Neural cell (in vitro differentiated cells): ENCODE measurements around the gene WDR70. TPM values are rescaled to one million over a fixed set of nuclear protein-coding genes. Genes with fewer than 3 reads are reported as not detected.
"Not testable (repeated sequence)": the region's sequence is repeated elsewhere in the genome, so short reads cannot be mapped to it uniquely, and the experiment has no call there.

Source experiments
- H2AFZ ChIP-seq: fragments of 200-600, 300-800 bp; sonication (generic), shearing (Covaris generic); 2 replicates; pipeline ENCODE4 v1.6.0; 2014; ENCODE audit warnings: low read depth, mild to moderate bottlenecking, antibody characterized with exemption, low read length, moderate library complexity
- H3F3A ChIP-seq: fragments of 200-600 bp; shearing (Covaris generic); 2 replicates; pipeline ENCODE4 v1.6.1; 2016; ENCODE audit warnings: mild to moderate bottlenecking, moderate library complexity, mixed read lengths, antibody characterized with exemption, low read length; ENCODE audit not compliant: insufficient read depth, poor library complexity, severe bottlenecking
- H3K27ac ChIP-seq: fragments of 200-600, 300-800 bp; sonication (generic), shearing (Covaris generic); 2 replicates; pipeline ENCODE4 v1.5.1; 2014; ENCODE audit warnings: mild to moderate bottlenecking, low read length, moderate library complexity
- H3K27me3 ChIP-seq: fragments of 300-800, 200-600 bp; sonication (generic), shearing (Covaris generic); 2 replicates; pipeline ENCODE4 v1.6.0; 2014; ENCODE audit warnings: mild to moderate bottlenecking, low read depth, low read length, moderate library complexity; ENCODE audit not compliant: insufficient read depth
- H3K36me3 ChIP-seq: fragments of 300-800, 200-600 bp; sonication (generic), shearing (Covaris generic); 2 replicates; pipeline ENCODE4 v1.5.1; 2014; ENCODE audit warnings: mild to moderate bottlenecking, antibody characterized with exemption, low read length, moderate library complexity; ENCODE audit not compliant: insufficient read depth
- H3K4me2 ChIP-seq: fragments of 300-800, 200-600 bp; sonication (generic), shearing (Covaris generic); 2 replicates; pipeline ENCODE4 v1.6.0; 2014; ENCODE audit warnings: mild to moderate bottlenecking, low read length
- H3K4me3 ChIP-seq: fragments of 300-800, 200-600 bp; sonication (generic), shearing (Covaris generic); 2 replicates; pipeline ENCODE4 v1.5.1; 2014; ENCODE audit warnings: mild to moderate bottlenecking, low read length, moderate library complexity
- H3K79me2 ChIP-seq: fragments of 200-600 bp; shearing (Covaris generic); replicated peaks from 2 replicates; pipeline ENCODE4 v1.6.0; 2014; ENCODE audit warnings: mild to moderate bottlenecking, low read length, moderate library complexity; ENCODE audit not compliant: insufficient read depth
- H3K9ac ChIP-seq: fragments of 300-800, 200-600 bp; sonication (generic), shearing (Covaris generic); 2 replicates; pipeline ENCODE4 v1.6.1; 2016; ENCODE audit warnings: mild to moderate bottlenecking, low read length, mixed read lengths
- H3K9me2 ChIP-seq: fragments of 200-600 bp; shearing (Covaris generic); 2 replicates; pipeline ENCODE4 v1.6.1; 2016; ENCODE audit warnings: mild to moderate bottlenecking, low read length, mixed read lengths; ENCODE audit not compliant: insufficient read depth
- H3K9me3 ChIP-seq: fragments of 200-600, 300-800 bp; sonication (generic), shearing (Covaris generic); 2 replicates; pipeline ENCODE4 v1.6.1; 2016; ENCODE audit warnings: mild to moderate bottlenecking, mixed run types, low read length, moderate library complexity, mixed read lengths
- H4K20me1 ChIP-seq: fragments of 200-600 bp; shearing (Covaris generic); 2 replicates; pipeline ENCODE4 v1.6.1; 2016; ENCODE audit warnings: mild to moderate bottlenecking, mixed run types; ENCODE audit not compliant: insufficient read depth
- polyA plus RNA-seq: library from polyadenylated mRNA; depleted of rRNA; stranded (reverse); fragments of >200 nt; gene quantifications from 2 replicates; pipeline ENCODE4 v1.2.3, GENCODE V29; 2014

WDR70 gene
- polyA plus RNA-seq, 1 donor from 2014 or later, result 40.9 TPM

GRCh38 chr5:37453252-37453651 is 74.1 kb downstream of the WDR70 start:
- not testable (repeated sequence) for H3K4me2 ChIP-seq, H3K27ac ChIP-seq

GRCh38 chr5:37454402-37455055 is 75.4 kb downstream of the WDR70 start:
- H4K20me1 ChIP-seq, H3F3A ChIP-seq, H3K79me2 ChIP-seq, H3K9me2 ChIP-seq, H3K36me3 ChIP-seq, H3K27me3 ChIP-seq, H3K9ac ChIP-seq, H3K27ac ChIP-seq, H3K9me3 ChIP-seq, H3K4me3 ChIP-seq, H3K4me2 ChIP-seq, H2AFZ ChIP-seq: not testable (repeated sequence)

More at GRCh38 chr5:37453252-37453651, 74.1 kb downstream of the WDR70 start:
- not testable (repeated sequence) for H3K9me3 ChIP-seq, H3K36me3 ChIP-seq, H3K4me3 ChIP-seq, H3K79me2 ChIP-seq, H4K20me1 ChIP-seq, H2AFZ ChIP-seq, H3K27me3 ChIP-seq, H3K9me2 ChIP-seq, H3K9ac ChIP-seq, H3F3A ChIP-seq

DNA sequence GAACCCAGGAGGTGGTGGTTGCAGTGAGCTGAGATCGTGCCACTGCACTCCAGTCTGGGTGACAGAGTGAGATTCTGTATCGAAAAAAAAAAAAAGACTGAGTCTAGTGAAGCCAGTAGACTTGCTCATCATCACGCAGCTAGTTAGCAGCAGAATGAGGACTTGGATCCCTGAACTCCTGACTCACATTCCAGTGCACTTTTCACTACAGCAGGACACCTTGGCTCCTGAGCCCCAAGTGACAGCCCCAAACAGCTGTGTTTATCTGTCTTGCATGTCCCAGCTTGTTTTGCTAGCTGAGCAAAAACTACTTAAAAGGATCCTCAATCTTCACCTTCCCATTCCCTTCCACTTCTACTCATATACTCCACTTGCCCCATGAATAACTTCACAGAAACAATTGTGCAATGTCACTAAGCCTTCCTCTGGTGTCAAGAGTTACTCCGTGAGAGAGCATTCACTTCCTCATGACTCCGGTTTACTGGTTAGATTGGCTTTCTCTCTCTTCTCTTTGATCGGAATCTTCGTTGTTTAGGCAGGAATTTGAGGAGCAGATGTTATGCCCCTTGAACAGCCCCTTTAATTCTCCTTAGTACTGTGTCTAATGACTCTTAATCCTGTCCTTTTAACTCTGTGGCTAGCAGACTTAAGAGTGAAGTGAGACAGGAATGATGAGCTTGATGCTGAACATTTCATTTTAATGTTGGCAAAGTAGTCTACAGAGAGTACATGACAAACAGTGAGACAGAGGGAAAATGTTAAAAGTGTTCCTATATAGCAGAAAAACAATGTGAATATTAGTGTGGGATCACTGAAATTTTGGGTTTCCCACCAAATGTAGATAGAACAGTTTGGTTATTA is 84.3 kb downstream of the WDR70 start:
- H2AFZ ChIP-seq, H3K4me3 ChIP-seq, H3K27me3 ChIP-seq, H3K9me2 ChIP-seq, H3K36me3 ChIP-seq, H3K4me2 ChIP-seq, H3K9ac ChIP-seq, H3F3A ChIP-seq, H3K79me2 ChIP-seq, H3K9me3 ChIP-seq, H3K27ac ChIP-seq, H4K20me1 ChIP-seq: not testable (repeated sequence)

DNA sequence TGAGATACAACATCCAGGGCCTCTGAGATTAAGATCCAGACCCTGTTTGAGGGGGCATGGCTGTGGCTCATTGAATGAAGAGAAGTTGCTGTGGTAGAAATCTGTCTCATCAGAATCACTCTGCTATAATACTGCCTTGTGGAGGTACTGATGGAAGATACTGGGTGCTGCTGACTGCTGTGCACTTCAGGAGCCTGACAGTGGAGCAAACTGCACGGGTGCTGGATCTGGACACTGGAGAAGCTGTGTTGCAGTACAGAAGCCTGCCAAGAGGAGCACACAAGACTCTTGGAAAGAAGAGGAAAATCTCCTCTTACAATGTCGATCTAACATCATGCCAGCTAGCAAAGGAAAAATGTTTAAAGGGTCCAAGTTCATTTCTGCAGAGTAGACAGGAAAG is 85.5 kb downstream of the WDR70 start:
- H3K27ac ChIP-seq, H3K9me3 ChIP-seq, H3K27me3 ChIP-seq, H3F3A ChIP-seq, H3K36me3 ChIP-seq, H3K4me3 ChIP-seq, H4K20me1 ChIP-seq, H2AFZ ChIP-seq, H3K9me2 ChIP-seq, H3K4me2 ChIP-seq, H3K79me2 ChIP-seq, H3K9ac ChIP-seq: not testable (repeated sequence)

GRCh38 chr5:37469383-37469782 is 90.3 kb downstream of the WDR70 start:
- not testable (repeated sequence) for H3K27me3 ChIP-seq, H3K4me2 ChIP-seq, H3K79me2 ChIP-seq, H3K36me3 ChIP-seq, H3K27ac ChIP-seq, H2AFZ ChIP-seq, H4K20me1 ChIP-seq, H3K9me3 ChIP-seq, H3K4me3 ChIP-seq, H3F3A ChIP-seq, H3K9me2 ChIP-seq, H3K9ac ChIP-seq
